IMR-90 (cell line): ENCODE measurements around the gene OR7G3. TPM values are rescaled to one million over a fixed set of nuclear protein-coding genes. Genes with fewer than 3 reads are reported as not detected.

Experiments
- ATAC-seq: fragments of 200-7000 bp; cut with Tn5 transposase; 2 replicates; pipeline ENCODE4 v1.9.1; 2020; ENCODE audit warnings: low read depth, mild to moderate bottlenecking, moderate library complexity
- BruUV-seq: library from RNA; stranded (reverse); fragments of 400-500 nt; replicated peaks from 2 replicates; lab custom pipeline; 2021; lab: Mats Ljungman, UMichigan
- CTCF ChIA-PET: fragments of 300-600 bp; formaldehyde crosslinking; extraction: SDS; loops from one replicate; lab custom pipeline; 2021; ENCODE audit warnings: antibody characterized with exemption; lab: Yijun Ruan, JAX
- POLR2A ChIA-PET: fragments of 300-600 bp; sonication (Branson Sonifier 250); formaldehyde crosslinking; loops from one replicate; lab custom pipeline; 2022; ENCODE audit warnings: antibody characterized with exemption; ENCODE audit not compliant: unreplicated experiment; lab: Charles Lee
- DNase-seq: peaks from one replicate; pipeline ENCODE4 v3.0.0; 2013
- H2AFZ ChIP-seq: replicated peaks from 2 replicates; pipeline ENCODE3; 2013; ENCODE audit warnings: low read length, mild to moderate bottlenecking; ENCODE audit not compliant: poor library complexity
- H2AK5ac ChIP-seq: 2 replicates; pipeline ENCODE4 v1.6.1; 2013; ENCODE audit warnings: low read depth, low read length, inconsistent platforms
- H2AK9ac ChIP-seq: replicated peaks from 2 replicates; pipeline ENCODE3; 2013; ENCODE audit warnings: mild to moderate bottlenecking, low read depth, low read length, moderate library complexity; ENCODE audit not compliant: poor library complexity
- H2BK120ac ChIP-seq: 2 replicates; pipeline ENCODE4 v1.6.1; 2013; ENCODE audit warnings: low read depth, low read length, inconsistent platforms
- H2BK15ac ChIP-seq: 3 replicates; pipeline ENCODE4 v1.6.1; 2013; ENCODE audit warnings: low read depth, low read length, inconsistent platforms
- H2BK20ac ChIP-seq: 2 replicates; pipeline ENCODE4 v1.6.1; 2013; ENCODE audit warnings: low read depth, mild to moderate bottlenecking, inconsistent platforms, low read length, moderate library complexity
- H2BK5ac ChIP-seq: 2 replicates; pipeline ENCODE4 v1.6.1; 2013; ENCODE audit warnings: mild to moderate bottlenecking, low read depth, low read length, inconsistent platforms; ENCODE audit not compliant: poor library complexity, severe bottlenecking
- H3K14ac ChIP-seq: replicated peaks from 2 replicates; pipeline ENCODE4 v1.6.1; 2013; ENCODE audit warnings: low read depth, low read length, inconsistent platforms
- H3K18ac ChIP-seq: 2 replicates; pipeline ENCODE4 v1.6.1; 2013; ENCODE audit warnings: low read depth, low read length, control low read depth
- H3K23ac ChIP-seq: 2 replicates; pipeline ENCODE4 v1.6.1; 2013; ENCODE audit warnings: low read depth, low read length, inconsistent platforms
- H3K27ac ChIP-seq: 2 replicates; pipeline ENCODE4 v1.5.1; 2013; ENCODE audit warnings: mild to moderate bottlenecking, control low read depth, low read length; ENCODE audit not compliant: insufficient read depth
- H3K27me3 ChIP-seq: 2 replicates; pipeline ENCODE4 v1.6.1; 2013; ENCODE audit warnings: low read length; ENCODE audit not compliant: control insufficient read depth, insufficient read depth
- H3K36me3 ChIP-seq: 2 replicates; pipeline ENCODE4 v1.6.1; 2013; ENCODE audit warnings: low read length, mixed read lengths; ENCODE audit not compliant: control insufficient read depth, insufficient read depth
- H3K4ac ChIP-seq: 2 replicates; pipeline ENCODE4 v1.6.1; 2013; ENCODE audit warnings: low read depth, low read length, inconsistent platforms
- H3K4me1 ChIP-seq: 2 replicates; pipeline ENCODE4 v1.6.1; 2013; ENCODE audit warnings: low read length, mixed read lengths; ENCODE audit not compliant: control insufficient read depth, insufficient read depth
- H3K4me2 ChIP-seq: 2 replicates; pipeline ENCODE4 v1.6.1; 2013; ENCODE audit warnings: low read depth, mild to moderate bottlenecking, control low read depth, low read length, moderate library complexity
- H3K4me3 ChIP-seq: 2 replicates; pipeline ENCODE4 v1.5.1; 2013; ENCODE audit warnings: low read depth, mild to moderate bottlenecking, control low read depth, low read length, moderate library complexity; ENCODE audit not compliant: insufficient read depth
- H3K56ac ChIP-seq: 2 replicates; pipeline ENCODE4 v1.6.1; 2013; ENCODE audit warnings: low read length, inconsistent platforms; ENCODE audit not compliant: insufficient read depth; ENCODE audit errors: extremely low read depth
- H3K79me1 ChIP-seq, 2 experiments: 2 replicates each; pipeline ENCODE4 v1.6.1; 2013; ENCODE audit warnings: low read length in 2 of 2, inconsistent platforms in 1 of 2, low read depth in 1 of 2
- H3K9ac ChIP-seq: 2 replicates; pipeline ENCODE4 v1.6.1; 2013; ENCODE audit warnings: low read depth, low read length, control low read depth
- H3K9me1 ChIP-seq: 2 replicates; pipeline ENCODE4 v1.6.1; 2013; ENCODE audit warnings: low read length, inconsistent platforms; ENCODE audit not compliant: insufficient read depth
- H3K9me3 ChIP-seq: 2 replicates; pipeline ENCODE4 v1.6.1; 2013; ENCODE audit warnings: low read length; ENCODE audit not compliant: control insufficient read depth, insufficient read depth
- H4K20me1 ChIP-seq: 2 replicates; pipeline ENCODE4 v1.6.1; 2013; ENCODE audit warnings: low read length, inconsistent platforms; ENCODE audit not compliant: insufficient read depth
- H4K5ac ChIP-seq: 2 replicates; pipeline ENCODE4 v1.6.1; 2013; ENCODE audit warnings: mild to moderate bottlenecking, low read depth, low read length, control low read depth
- H4K8ac ChIP-seq, 2 experiments: 2 replicates each; pipeline ENCODE4 v1.6.1; 2013; ENCODE audit warnings: low read depth in 2 of 2, low read length in 2 of 2, control low read depth in 1 of 2, inconsistent platforms in 1 of 2
- H4K91ac ChIP-seq: 2 replicates; pipeline ENCODE4 v1.6.1; 2013; ENCODE audit warnings: low read depth, low read length, inconsistent platforms; ENCODE audit not compliant: insufficient read depth
- MAFK ChIP-seq: IDR thresholded peaks from 2 replicates; pipeline ENCODE4 v1.6.1; 2012; ENCODE audit warnings: low read depth, low read length, improper control_type of control experiment
- RAD21 ChIP-seq: IDR thresholded peaks from 2 replicates; pipeline ENCODE4 v1.6.1; 2012; ENCODE audit warnings: low read length, improper control_type of control experiment
- WGBS, 2 experiments: methylation state at CpG; one replicate each; pipeline versions ENCODE4 v1.1.5 to v1.1.7; 2013; ENCODE audit warnings: missing lambda C conversion rate in 2 of 2; ENCODE audit not compliant: insufficient read length in 1 of 2; ENCODE audit errors: extremely low coverage in 2 of 2; 5-methylcytosine and 5-hydroxymethylcytosine counted together
- dilution Hi-C: fragments of 300-500 bp; cut with HindIII; formaldehyde crosslinking; loops from one replicate; pipeline ENCODE4 v1.14.3; 2018; ENCODE audit warnings: low sequenced_read_pairs; ENCODE audit not compliant: unreplicated experiment
- in situ Hi-C: fragments of 300-500 bp; cut with MboI; formaldehyde crosslinking; loops from 3 replicates; pipeline ENCODE4 v1.14.3; 2019; ENCODE audit warnings: low sequenced_read_pairs, inconsistent platforms, mixed read lengths
- intact Hi-C: fragments of 100-400 bp; cut with micrococcal nuclease; formaldehyde crosslinking; loops from 2 replicates; pipeline ENCODE4 v1.10.0; 2022
- polyA plus RNA-seq, 3 experiments: library from polyadenylated mRNA; depleted of rRNA; stranded (reverse); fragments of >200 nt; gene quantifications; 2 replicates each; pipeline ENCODE4 v1.2.3, GENCODE V29; 2012; ENCODE audit warnings: low replicate concordance in 1 of 3
- total RNA-seq: library from RNA; depleted of rRNA; stranded (reverse); fragments of >200 nt; gene quantifications from 2 replicates; pipeline ENCODE4 v1.2.3, GENCODE V29; 2012

OR7G3 gene
- total and polyA plus RNA-seq, 2 of the 4 experiments (the other 2 are of a cell fraction) = not detected

DNA sequence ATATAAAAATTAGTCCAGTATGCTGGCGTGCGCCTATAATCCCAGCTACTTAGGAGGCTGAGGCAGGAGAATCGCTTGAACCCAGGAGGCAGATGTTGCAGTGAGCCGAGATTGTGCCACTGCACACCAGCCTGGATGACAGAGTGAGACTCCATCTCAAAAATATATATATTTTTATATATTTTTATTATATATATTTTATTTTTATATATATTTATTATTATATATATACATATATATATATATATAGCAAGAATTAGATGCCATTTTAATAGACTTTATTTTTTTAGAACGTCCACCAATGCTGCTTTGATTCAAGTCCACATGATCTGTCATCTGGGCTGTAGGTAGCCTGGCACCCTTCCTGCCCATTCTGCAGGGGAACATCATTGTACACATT, 48.6 kb upstream of the OR7G3 start:
- H3K9me1 ChIP-seq = no peaks in the 10 kb centered on the region
- no peaks in the 10 kb centered on the region for H3K4me1 ChIP-seq
- no peak overlapping the region for H2BK120ac ChIP-seq
- BruUV-seq = no TSS peak
- no peak overlapping the region for H2BK15ac ChIP-seq
- H3K9ac ChIP-seq = no peak overlapping the region
- H3K14ac ChIP-seq = no peak overlapping the region
- no CpG with 5 or more reads among the region's 5 CpGs for WGBS, 2 experiments
- no peak overlapping the region for H3K27ac ChIP-seq
- CTCF ChIA-PET = no interaction called here
- no peak for TF ChIP-seq MAFK
- TF ChIP-seq RAD21 = no peak
- POLR2A ChIA-PET = no interaction called here
- no peak overlapping the region for H4K5ac ChIP-seq
- H4K8ac ChIP-seq = no peak overlapping the region
- no peaks in the 10 kb centered on the region for H3K27me3 ChIP-seq
- in situ Hi-C loops (no loop called here), dilution Hi-C loops (no loop called here), intact Hi-C loops (no loop called here)
- no peak overlapping the region for H3K56ac ChIP-seq
- ATAC-seq (no peak), DNase-seq (no peak)
- H4K91ac ChIP-seq = no peak overlapping the region
- H3K4me2 ChIP-seq = no peak overlapping the region
- H3K23ac ChIP-seq = no peak overlapping the region
- H2BK20ac ChIP-seq = no peak overlapping the region
- no peak overlapping the region for H3K4ac ChIP-seq
- H2BK5ac ChIP-seq = no peak overlapping the region
- no peak overlapping the region for H2AK5ac ChIP-seq
- H3K36me3 ChIP-seq = no peaks in the 10 kb centered on the region
- no peaks in the 10 kb centered on the region for H3K79me1 ChIP-seq
- H2AFZ ChIP-seq = no peak overlapping the region
- no peaks in the 10 kb centered on the region for H4K20me1 ChIP-seq
- H3K4me3 ChIP-seq = no peak overlapping the region
- no peak overlapping the region for H3K18ac ChIP-seq
- no peak overlapping the region for H2AK9ac ChIP-seq
- peaks cover 7% of the 10 kb centered on the region for H3K9me3 ChIP-seq
